OCI-LY3 (cell line): Measurements from ENCODE around the gene BOD1.

Experiments
- CTCF ChIP-seq: fragments of 200-600, 300-600 bp; sonication (generic); IDR thresholded peaks from 2 replicates; pipeline ENCODE4 v1.5.1; 2014; ENCODE audit warnings: antibody characterized with exemption, low read length, low read depth
- EZH2phosphoT487 ChIP-seq: fragments of 200-600 bp; shearing (Covaris generic); IDR thresholded peaks from 2 replicates; pipeline ENCODE4 v1.6.1; 2018; ENCODE audit warnings: antibody characterized with exemption, mixed run types, low read depth

- no peak for TF ChIP-seq CTCF
- TF ChIP-seq EZH2phosphoT487, result no peak
Measured at GRCh38 chr5:173622183-173623047, 6.0 kb upstream of the BOD1 start.
